CD8-positive, alpha-beta memory T cell (primary cell): ENCODE data around the gene UBE2D3. TPM values are rescaled to one million over a fixed set of nuclear protein-coding genes. Genes with fewer than 3 reads are reported as not detected.
A peak's percentile ranks its signal among the peaks of the same experiment; 100 is the strongest.

ENCODE experiments used
- CTCF ChIA-PET: fragments of 350-600 bp; sonication (Branson Sonifier 250); formaldehyde crosslinking; loops from one replicate; lab custom pipeline; 2021; ENCODE audit warnings: antibody characterized with exemption; lab: Charles Lee
- POLR2A ChIA-PET: fragments of 350-600 bp; sonication (Branson Sonifier 250); formaldehyde crosslinking; loops from one replicate; lab custom pipeline; 2021; ENCODE audit warnings: antibody characterized with exemption; lab: Charles Lee
- DNase-seq, 5 donors: peaks; one replicate each; pipeline versions ENCODE4 v3.0.0 to v3.0.0-alpha.2; 2020 to 2022; ENCODE audit warnings: mixed read lengths in 1 of 5
- H3K27ac ChIP-seq: one replicate; pipeline ENCODE4 v1.7.0; 2013; ENCODE audit warnings: low read depth, mild to moderate bottlenecking, low read length, moderate library complexity
- H3K27me3 ChIP-seq: 2 replicates; pipeline ENCODE4 v1.7.0; 2013; ENCODE audit warnings: low read length, mild to moderate bottlenecking; ENCODE audit not compliant: insufficient read depth, poor library complexity, severe bottlenecking
- H3K36me3 ChIP-seq: 2 replicates; pipeline ENCODE4 v1.7.0; 2013; ENCODE audit warnings: mild to moderate bottlenecking, low read length, moderate library complexity; ENCODE audit not compliant: insufficient read depth
- H3K4me1 ChIP-seq: 2 replicates; pipeline ENCODE4 v1.7.0; 2013; ENCODE audit warnings: mild to moderate bottlenecking, low read length, moderate library complexity; ENCODE audit not compliant: insufficient read depth
- H3K4me3 ChIP-seq: 2 replicates; pipeline ENCODE4 v1.7.0; 2013; ENCODE audit warnings: mild to moderate bottlenecking, low read length
- H3K9me3 ChIP-seq: 2 replicates; pipeline ENCODE4 v1.7.0; 2013; ENCODE audit warnings: mild to moderate bottlenecking, low read length
- H3K27ac Mint-ChIP-seq, 8 donors: one replicate each; pipeline ENCODE4 v1.8.0; 2020 to 2021; ENCODE audit warnings: mixed read lengths in 8 of 8, mild to moderate bottlenecking in 6 of 8, inconsistent platforms in 3 of 8, moderate library complexity in 3 of 8
- H3K27me3 Mint-ChIP-seq, 2 donors: one replicate each; pipeline ENCODE4 v1.8.0; 2020 to 2021; ENCODE audit warnings: mixed read lengths in 2 of 2, mild to moderate bottlenecking in 1 of 2, moderate library complexity in 1 of 2
- H3K36me3 Mint-ChIP-seq, 3 donors: one replicate each; pipeline ENCODE4 v1.8.0; 2020 to 2021; ENCODE audit warnings: mixed read lengths in 3 of 3, inconsistent platforms in 1 of 3, mild to moderate bottlenecking in 1 of 3
- H3K4me1 Mint-ChIP-seq, 3 donors: one replicate each; pipeline ENCODE4 v1.8.0; 2020 to 2021; ENCODE audit warnings: mixed read lengths in 3 of 3, inconsistent platforms in 1 of 3, mild to moderate bottlenecking in 1 of 3
- H3K4me3 Mint-ChIP-seq, 7 donors: one replicate each; pipeline ENCODE4 v1.8.0; 2020 to 2021; ENCODE audit warnings: mixed read lengths in 7 of 7, mild to moderate bottlenecking in 6 of 7, moderate library complexity in 4 of 7, inconsistent platforms in 2 of 7
- H3K9me3 Mint-ChIP-seq, 5 donors: one replicate each; pipeline ENCODE4 v1.8.0; 2020 to 2022; ENCODE audit warnings: mixed read lengths in 5 of 5, mild to moderate bottlenecking in 3 of 5, moderate library complexity in 2 of 5, inconsistent platforms in 1 of 5
- polyA plus RNA-seq: library from polyadenylated mRNA; unstranded; fragments of 300-500 nt; fragmentation: Illumina TruSeq; gene quantifications from one replicate; pipeline ENCODE4 v1.2.3, GENCODE V29; 2021
- total RNA-seq, 2 experiments: library from RNA; stranded (reverse); gene quantifications; one replicate each; pipeline ENCODE4 v1.2.3, GENCODE V29; 2021

UBE2D3 gene
- total and polyA plus RNA-seq, 3 experiments from 2014 or later, result 436 to 466 (median 452) TPM

GRCh38 chr4:102787944-102788343, 39.4 kb downstream of the UBE2D3 start:
- peaks cover 4 to 14% (median 10%) of the 10 kb centered on the region in 3 donors for H3K36me3 Mint-ChIP-seq
- Histone ChIP-seq H3K27me3 (no peaks in the 10 kb centered on the region), H3K4me3 (no peak overlapping the region), H3K4me1 (no peaks in the 10 kb centered on the region), H3K9me3 (no peaks in the 10 kb centered on the region), H3K36me3 (no peaks in the 10 kb centered on the region), H3K27ac (no peak overlapping the region)
- H3K9me3 Mint-ChIP-seq, result peaks cover 0 to 4% (median 1%) of the 10 kb centered on the region in 5 donors
- peaks cover 8 to 29% (median 17%) of the 10 kb centered on the region in 3 donors for H3K4me1 Mint-ChIP-seq
- no peak overlapping the region for H3K4me3 Mint-ChIP-seq
- H3K27ac Mint-ChIP-seq, result no peak overlapping the region
- DNase-seq, result no peak
- ChIA-PET POLR2A (no interaction called here), CTCF (no interaction called here)
- H3K27me3 Mint-ChIP-seq, result no peaks in the 10 kb centered on the region

DNA sequence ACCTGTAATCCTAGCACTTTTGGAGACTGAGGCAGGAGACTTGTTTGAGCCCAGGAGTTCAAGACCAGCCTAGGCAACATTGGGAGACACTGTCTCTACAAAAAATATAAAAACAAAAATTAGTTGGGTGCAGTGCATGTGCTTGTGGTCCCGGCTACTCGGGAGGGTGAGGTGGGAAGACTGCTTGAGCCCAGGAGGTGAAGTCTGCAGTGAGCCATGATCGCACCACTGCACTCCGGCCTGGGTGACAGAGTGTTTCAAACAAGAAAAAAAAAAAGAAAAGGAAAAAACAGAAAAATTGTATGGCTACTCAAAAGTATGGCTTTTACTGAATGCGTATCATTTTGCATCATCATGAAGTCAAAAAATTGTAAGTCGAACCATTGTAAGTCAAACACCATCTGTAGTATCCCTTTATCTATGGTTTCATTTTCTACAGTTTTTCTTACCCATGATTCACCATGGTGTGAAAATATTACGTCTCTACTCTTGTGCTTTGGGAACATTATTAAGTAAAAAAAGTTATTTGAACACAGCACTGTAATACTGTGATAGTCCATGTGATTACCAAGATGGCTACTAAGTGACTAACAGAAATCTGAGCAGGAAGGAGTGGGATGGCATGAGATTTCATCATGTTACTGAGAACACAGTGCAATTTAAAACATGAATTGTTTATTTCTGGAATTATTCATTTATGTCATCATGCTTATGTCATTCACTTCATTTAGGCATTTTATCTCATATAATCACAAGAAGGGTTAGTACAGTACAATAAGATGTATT, 40.1 kb downstream of the UBE2D3 start:
- no peaks in the 10 kb centered on the region for H3K4me1 ChIP-seq
- no peaks in the 10 kb centered on the region for H3K36me3 ChIP-seq
- H3K27ac ChIP-seq, result no peak overlapping the region
- H3K36me3 Mint-ChIP-seq, result peaks cover 3 to 10% (median 8%) of the 10 kb centered on the region in 3 donors
- no peaks in the 10 kb centered on the region for H3K27me3 Mint-ChIP-seq
- no peak overlapping the region for H3K27ac Mint-ChIP-seq
- no peak overlapping the region for H3K4me3 Mint-ChIP-seq
- CTCF ChIA-PET, result no interaction called here
- peaks cover 8 to 26% (median 16%) of the 10 kb centered on the region in 3 donors for H3K4me1 Mint-ChIP-seq
- no peaks in the 10 kb centered on the region for H3K27me3 ChIP-seq
- no peak overlapping the region for H3K4me3 ChIP-seq
- POLR2A ChIA-PET, result no interaction called here
- peaks cover 0 to 4% (median 1%) of the 10 kb centered on the region in 5 donors for H3K9me3 Mint-ChIP-seq
- no peaks in the 10 kb centered on the region for H3K9me3 ChIP-seq
- DNase-seq, result no peak

DNA sequence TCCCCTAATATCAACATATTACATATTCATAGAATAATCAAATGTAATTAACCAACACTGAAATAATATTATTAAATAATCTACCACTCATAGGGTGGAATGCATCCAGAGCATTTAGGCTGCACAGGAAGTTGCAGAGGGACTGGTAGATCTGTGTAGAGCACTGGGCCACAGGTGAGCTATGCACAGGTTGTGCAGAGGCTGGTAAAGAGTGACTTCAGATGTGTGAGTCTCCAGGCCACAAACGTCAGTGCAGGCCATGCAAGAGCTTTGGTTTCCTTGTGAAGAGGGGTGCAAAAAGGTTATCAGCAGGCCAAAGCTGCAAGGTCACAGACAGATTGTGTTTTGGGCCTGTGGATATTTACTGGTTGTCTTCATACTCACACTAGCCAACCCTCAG, 41.1 kb downstream of the UBE2D3 start:
- Histone ChIP-seq H3K27me3 (no peaks in the 10 kb centered on the region), H3K4me3 (no peak overlapping the region), H3K27ac (no peak overlapping the region), H3K4me1 (no peaks in the 10 kb centered on the region), H3K36me3 (no peaks in the 10 kb centered on the region), H3K9me3 (no peaks in the 10 kb centered on the region)
- H3K4me1 Mint-ChIP-seq, result peaks cover 8 to 22% (median 16%) of the 10 kb centered on the region in 3 donors
- no peak for DNase-seq
- CTCF ChIA-PET, result interaction anchor here (0.7 kb wide), 1 partner anchor 26 kb away, joined by 3 read pairs; no protein-coding TSS in a partner anchor
- POLR2A ChIA-PET, result no interaction called here
- H3K9me3 Mint-ChIP-seq, result peaks cover 0 to 4% (median 1%) of the 10 kb centered on the region in 5 donors
- H3K27ac Mint-ChIP-seq, result no peak overlapping the region
- H3K36me3 Mint-ChIP-seq, result peaks cover 0 to 2% (median under 1%) of the 10 kb centered on the region in 3 donors
- H3K4me3 Mint-ChIP-seq, result no peak overlapping the region
- no peaks in the 10 kb centered on the region for H3K27me3 Mint-ChIP-seq

DNA sequence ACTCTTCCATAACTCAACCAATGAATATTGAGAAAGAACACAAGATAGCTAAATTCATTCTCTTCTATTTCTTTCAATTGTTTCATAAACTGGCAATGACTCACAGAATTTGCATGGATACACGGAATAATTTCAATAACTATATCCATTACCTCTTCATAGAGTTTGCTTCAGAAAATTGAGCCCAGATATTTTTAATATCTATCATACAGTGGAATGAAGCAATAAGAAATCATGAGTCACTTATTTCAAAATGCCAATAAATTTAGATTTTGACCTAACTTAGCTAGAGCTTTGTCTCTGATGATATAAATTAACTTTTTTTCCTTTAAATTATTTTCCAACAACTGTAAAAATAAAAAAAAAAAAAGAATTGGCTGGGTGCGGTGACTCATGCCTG, 44.3 kb downstream of the UBE2D3 start:
- H3K9me3 Mint-ChIP-seq, result peaks cover 0 to 1% (median 0%) of the 10 kb centered on the region in 5 donors
- ChIA-PET CTCF (no interaction called here), POLR2A (no interaction called here)
- H3K36me3 ChIP-seq, result no peaks in the 10 kb centered on the region
- H3K4me1 ChIP-seq, result no peaks in the 10 kb centered on the region
- H3K27ac Mint-ChIP-seq, result peak overlapping the region in 1 of 8 donors; percentile 50
- H3K36me3 Mint-ChIP-seq, result peaks cover 0 to 1% (median 0%) of the 10 kb centered on the region in 3 donors
- H3K4me1 Mint-ChIP-seq, result peaks cover 0 to 4% (median 0%) of the 10 kb centered on the region in 3 donors
- no peaks in the 10 kb centered on the region for H3K9me3 ChIP-seq
- no peak overlapping the region for H3K4me3 ChIP-seq
- H3K4me3 Mint-ChIP-seq, result no peak overlapping the region
- no peak for DNase-seq
- H3K27me3 ChIP-seq, result no peaks in the 10 kb centered on the region
- no peak overlapping the region for H3K27ac ChIP-seq
- H3K27me3 Mint-ChIP-seq, result peaks cover 5% of the 10 kb centered on the region in 2 donors

DNA sequence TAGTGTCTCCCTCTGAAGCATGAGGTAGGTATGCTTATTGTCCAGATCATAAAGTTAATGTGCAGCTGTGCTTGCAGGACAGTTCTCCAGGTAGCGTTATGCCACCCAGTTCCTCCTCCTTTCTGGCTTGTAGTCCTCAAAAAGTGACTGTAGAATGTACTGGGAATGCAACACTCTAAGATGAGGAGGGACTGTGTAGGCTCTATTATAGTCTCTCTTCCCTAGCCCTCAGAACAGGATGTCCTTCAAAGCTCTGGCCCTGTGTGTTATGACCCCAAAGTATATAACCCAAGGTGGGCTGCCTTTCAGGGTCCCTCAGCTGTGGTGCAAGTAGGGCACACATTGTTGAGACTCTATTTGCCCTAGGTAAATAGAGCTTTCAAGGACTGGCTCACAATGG, 45.8 kb downstream of the UBE2D3 start:
- peaks cover 0 to 1% (median 0%) of the 10 kb centered on the region in 3 donors for H3K36me3 Mint-ChIP-seq
- no peak overlapping the region for H3K27ac Mint-ChIP-seq
- H3K27me3 Mint-ChIP-seq, result peaks cover 5 to 9% of the 10 kb centered on the region in 2 donors
- H3K4me1 ChIP-seq, result no peaks in the 10 kb centered on the region
- H3K9me3 Mint-ChIP-seq, result no peaks in the 10 kb centered on the region
- no peaks in the 10 kb centered on the region for H3K36me3 ChIP-seq
- H3K27ac ChIP-seq, result no peak overlapping the region
- CTCF ChIA-PET, result no interaction called here
- DNase-seq, result no peak
- H3K4me1 Mint-ChIP-seq, result no peaks in the 10 kb centered on the region
- H3K4me3 ChIP-seq, result no peak overlapping the region
- no peak overlapping the region for H3K4me3 Mint-ChIP-seq
- H3K9me3 ChIP-seq, result no peaks in the 10 kb centered on the region
- no peaks in the 10 kb centered on the region for H3K27me3 ChIP-seq
- POLR2A ChIA-PET, result no interaction called here

DNA sequence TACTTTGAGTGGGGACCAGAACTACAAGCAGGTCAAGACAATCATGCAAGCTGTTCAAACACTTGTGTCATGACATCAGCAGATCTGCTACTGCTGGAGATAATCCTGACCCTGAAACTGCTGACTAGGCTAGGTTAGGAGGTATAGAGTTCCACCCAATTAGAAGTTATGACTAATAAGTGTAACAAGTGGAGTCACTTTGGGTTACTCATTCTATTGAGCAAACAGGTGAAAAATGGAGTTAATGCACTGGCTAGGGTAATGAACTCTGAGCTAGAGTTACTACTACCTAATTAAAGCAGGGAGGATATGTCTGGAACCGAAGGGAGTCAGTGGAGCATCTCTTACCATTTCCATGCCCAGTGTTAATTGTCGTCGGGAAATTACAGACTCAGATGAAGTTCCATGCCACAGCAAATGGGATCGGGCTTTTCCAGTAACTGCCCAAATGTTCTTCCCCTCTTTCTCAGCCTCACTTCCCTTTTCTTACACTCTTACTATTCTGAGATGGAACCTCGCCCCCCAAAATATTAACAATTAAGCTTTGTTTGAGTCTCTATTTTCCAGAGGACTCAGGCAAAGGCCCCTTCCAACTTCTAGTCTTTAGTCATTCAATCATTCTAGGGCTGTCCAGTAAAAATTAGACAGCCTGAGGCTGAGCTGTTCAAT, 46.7 kb downstream of the UBE2D3 start:
- H3K36me3 ChIP-seq, result no peaks in the 10 kb centered on the region
- H3K27ac ChIP-seq, result no peak overlapping the region
- H3K4me3 ChIP-seq, result no peak overlapping the region
- Mint-ChIP-seq H3K36me3 (peaks cover 0 to 1% (median 0%) of the 10 kb centered on the region in 3 donors), H3K9me3 (no peaks in the 10 kb centered on the region), H3K4me1 (no peaks in the 10 kb centered on the region), H3K27ac (no peak overlapping the region), H3K4me3 (no peak overlapping the region), H3K27me3 (peaks cover 7 to 13% of the 10 kb centered on the region in 2 donors)
- no peaks in the 10 kb centered on the region for H3K4me1 ChIP-seq
- no peak for DNase-seq
- ChIA-PET POLR2A (no interaction called here), CTCF (no interaction called here)
- no peaks in the 10 kb centered on the region for H3K9me3 ChIP-seq
- H3K27me3 ChIP-seq, result no peaks in the 10 kb centered on the region

DNA sequence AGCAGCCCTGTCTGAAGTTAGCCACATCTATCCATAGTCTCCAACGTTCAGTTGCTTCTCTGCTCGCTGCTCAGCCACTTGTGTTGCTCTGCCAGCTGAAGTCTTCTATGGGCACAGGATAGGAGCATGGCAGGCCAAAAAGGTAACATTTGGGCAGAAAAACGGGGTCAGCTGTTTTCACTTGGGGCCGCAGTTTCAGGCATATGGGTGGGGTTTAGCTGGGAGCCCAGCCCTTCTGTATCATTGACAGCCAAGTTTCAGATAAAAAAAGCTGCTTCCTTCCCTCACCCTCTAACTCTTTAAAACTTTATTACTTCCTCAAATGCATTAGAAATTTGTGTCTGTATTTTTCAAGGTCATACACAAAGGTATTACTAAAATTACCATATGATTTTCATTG, 48.1 kb downstream of the UBE2D3 start:
- DNase-seq, result no peak
- Histone ChIP-seq H3K4me1 (no peaks in the 10 kb centered on the region), H3K9me3 (no peaks in the 10 kb centered on the region), H3K27me3 (no peaks in the 10 kb centered on the region), H3K36me3 (no peaks in the 10 kb centered on the region), H3K4me3 (no peak overlapping the region), H3K27ac (no peak overlapping the region)
- H3K9me3 Mint-ChIP-seq, result no peaks in the 10 kb centered on the region
- H3K4me3 Mint-ChIP-seq, result no peak overlapping the region
- H3K27ac Mint-ChIP-seq, result peak overlapping the region in 2 of 8 donors; percentile 21 to 60
- no peaks in the 10 kb centered on the region for H3K4me1 Mint-ChIP-seq
- peaks cover 0 to 1% (median 0%) of the 10 kb centered on the region in 3 donors for H3K36me3 Mint-ChIP-seq
- H3K27me3 Mint-ChIP-seq, result peaks cover 9 to 16% of the 10 kb centered on the region in 2 donors
- POLR2A ChIA-PET, result no interaction called here
- CTCF ChIA-PET, result no interaction called here

GRCh38 chr4:102778720-102779119, 48.6 kb downstream of the UBE2D3 start:
- Histone ChIP-seq H3K4me3 (no peak overlapping the region), H3K27me3 (no peaks in the 10 kb centered on the region), H3K27ac (no peak overlapping the region), H3K4me1 (no peaks in the 10 kb centered on the region), H3K36me3 (no peaks in the 10 kb centered on the region), H3K9me3 (no peaks in the 10 kb centered on the region)
- Mint-ChIP-seq H3K4me3 (no peak overlapping the region), H3K4me1 (no peaks in the 10 kb centered on the region), H3K9me3 (no peaks in the 10 kb centered on the region), H3K36me3 (peaks cover 0 to 1% (median 0%) of the 10 kb centered on the region in 3 donors), H3K27ac (no peak overlapping the region), H3K27me3 (peaks cover 9 to 16% of the 10 kb centered on the region in 2 donors)
- POLR2A ChIA-PET, result no interaction called here
- CTCF ChIA-PET, result no interaction called here
- DNase-seq, result no peak
